Kidney (tissue), 14 donors: ENCODE measurements around the gene LIN52. TPM values are rescaled to one million over a fixed set of nuclear protein-coding genes. Genes with fewer than 3 reads are reported as not detected.
A peak's percentile ranks its signal among the peaks of the same experiment; 100 is the strongest.

Source experiments
- DNase-seq, 5 donors: peaks; one replicate each; pipeline ENCODE4 v3.0.0-alpha.2; 2013 to 2020
- FAIRE-seq: peaks from 2 replicates; lab custom pipeline; 2012; peaks lifted over from hg19 to GRCh38; lab: Jason Lieb, UNC
- H3K27ac ChIP-seq, 2 donors: one replicate each; pipeline ENCODE4 v1.7.0; 2013; ENCODE audit warnings: low read depth in 2 of 2, low read length in 2 of 2, inconsistent platforms in 1 of 2
- H3K27me3 ChIP-seq: one replicate; pipeline ENCODE4 v1.7.1; 2013; ENCODE audit warnings: low read length, inconsistent platforms; ENCODE audit not compliant: control insufficient read depth, insufficient read depth
- H3K36me3 ChIP-seq, 3 donors: one replicate each; pipeline versions ENCODE4 v1.7.0 to v1.7.1; 2013; ENCODE audit warnings: low read length in 3 of 3, control low read depth in 1 of 3, inconsistent platforms in 1 of 3; ENCODE audit not compliant: insufficient read depth in 3 of 3, control insufficient read depth in 2 of 3
- H3K4me1 ChIP-seq, 3 donors: one replicate each; pipeline versions ENCODE4 v1.7.0 to v1.7.1; 2013; ENCODE audit warnings: low read length in 3 of 3, inconsistent platforms in 1 of 3, low read depth in 1 of 3; ENCODE audit not compliant: control insufficient read depth in 2 of 3, insufficient read depth in 2 of 3
- H3K4me3 ChIP-seq, 3 donors: one replicate each; pipeline versions ENCODE4 v1.7.0 to v1.8.1; 2013; ENCODE audit warnings: low read length in 3 of 3, control low read depth in 1 of 3, inconsistent platforms in 1 of 3
- H3K9ac ChIP-seq, 3 donors: one replicate each; pipeline versions ENCODE4 v1.7.0 to v1.7.1; 2013; ENCODE audit warnings: low read length in 3 of 3, control low read depth in 1 of 3, inconsistent platforms in 1 of 3
- H3K9me3 ChIP-seq, 3 donors: one replicate each; pipeline versions ENCODE4 v1.7.0 to v1.7.1; 2013; ENCODE audit warnings: low read length in 3 of 3, control low read depth in 1 of 3, inconsistent platforms in 1 of 3; ENCODE audit not compliant: control insufficient read depth in 2 of 3, insufficient read depth in 1 of 3
- intact Hi-C: fragments of 100-400 bp; cut with DNase I; formaldehyde crosslinking; loops from one replicate; pipeline ENCODE4 v1.11.1; 2022
- polyA plus RNA-seq: library from polyadenylated mRNA; stranded (reverse); fragments of 350-450 nt; fragmentation: Illumina TruSeq; extraction: RNeasy Lipid Tissue Mini Kit (QIAGEN cat#74804); gene quantifications from one replicate; pipeline ENCODE4 v1.2.3, GENCODE V29; 2014; ENCODE audit warnings: low read depth, low replicate concordance; ENCODE audit not compliant: insufficient read depth
- total RNA-seq: library from RNA; stranded (reverse); fragmentation: NEBNext Ultra II Directional; extraction: Animal tissue kit (Norgen Biotek cat#: 25700); gene quantifications from one replicate; pipeline ENCODE4 v1.2.1, GENCODE V29; 2021
- TF ChIP-seq, protein P1 (sequence below): IDR thresholded peaks from 3 replicates; pipeline ENCODE4 v1.5.1; 2012; ENCODE audit warnings: mild to moderate bottlenecking, moderate library complexity, borderline replicate concordance; ENCODE audit not compliant: insufficient read depth; ENCODE audit errors: extremely low read depth
- donor health status: control.
- donor health status: control.
- donor health status: control.
- donor health status: control.
- donor health status: control.
- donor health status: DM: yes; HTN: yes; CAD: no.
- donor health status: Normal renal cell carcinoma (clear cell type).

The LIN52 gene
- total and polyA plus RNA-seq, 2 donors from 2014 or later: 8.5 to 13.3 TPM

DNA sequence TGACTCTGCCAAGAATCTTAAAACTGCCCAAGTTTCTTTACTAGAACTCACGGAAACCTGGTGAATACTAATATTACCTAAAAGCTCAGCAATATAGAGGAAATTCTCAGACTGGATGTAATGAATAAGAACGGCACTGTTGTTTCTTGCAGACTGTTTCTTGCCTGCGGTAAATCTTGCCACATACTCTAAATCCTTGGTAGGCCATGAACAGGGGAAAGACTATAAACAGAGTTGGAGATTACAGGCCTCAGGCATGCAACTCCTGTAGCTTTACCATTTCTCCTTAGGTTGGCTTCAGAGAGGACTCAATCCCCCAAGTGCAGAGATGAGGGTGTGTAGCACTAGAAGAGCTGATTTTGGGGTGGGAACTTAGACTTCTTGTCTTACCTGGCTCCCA, 1.6 kb upstream of the LIN52 start:
- peak overlapping the region; percentile 91 to 97 for H3K27ac ChIP-seq
- H3K9me3 ChIP-seq: no peaks in the 10 kb centered on the region
- H3K9ac ChIP-seq: peak overlapping the region; percentile 83 to 95 (median 90)
- TF ChIP-seq, protein P1, sequence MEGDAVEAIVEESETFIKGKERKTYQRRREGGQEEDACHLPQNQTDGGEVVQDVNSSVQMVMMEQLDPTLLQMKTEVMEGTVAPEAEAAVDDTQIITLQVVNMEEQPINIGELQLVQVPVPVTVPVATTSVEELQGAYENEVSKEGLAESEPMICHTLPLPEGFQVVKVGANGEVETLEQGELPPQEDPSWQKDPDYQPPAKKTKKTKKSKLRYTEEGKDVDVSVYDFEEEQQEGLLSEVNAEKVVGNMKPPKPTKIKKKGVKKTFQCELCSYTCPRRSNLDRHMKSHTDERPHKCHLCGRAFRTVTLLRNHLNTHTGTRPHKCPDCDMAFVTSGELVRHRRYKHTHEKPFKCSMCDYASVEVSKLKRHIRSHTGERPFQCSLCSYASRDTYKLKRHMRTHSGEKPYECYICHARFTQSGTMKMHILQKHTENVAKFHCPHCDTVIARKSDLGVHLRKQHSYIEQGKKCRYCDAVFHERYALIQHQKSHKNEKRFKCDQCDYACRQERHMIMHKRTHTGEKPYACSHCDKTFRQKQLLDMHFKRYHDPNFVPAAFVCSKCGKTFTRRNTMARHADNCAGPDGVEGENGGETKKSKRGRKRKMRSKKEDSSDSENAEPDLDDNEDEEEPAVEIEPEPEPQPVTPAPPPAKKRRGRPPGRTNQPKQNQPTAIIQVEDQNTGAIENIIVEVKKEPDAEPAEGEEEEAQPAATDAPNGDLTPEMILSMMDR: no peak
- H3K4me3 ChIP-seq: peak overlapping the region; percentile 91 to 98 (median 93)
- no peaks in the 10 kb centered on the region for H3K27me3 ChIP-seq
- peak in 1 of 5 donors; percentile 6 for DNase-seq
- FAIRE-seq: no peak
- H3K4me1 ChIP-seq: peaks cover 0 to 19% (median 15%) of the 10 kb centered on the region in 3 donors
- intact Hi-C loops: no loop called here
- no peaks in the 10 kb centered on the region for H3K36me3 ChIP-seq

DNA sequence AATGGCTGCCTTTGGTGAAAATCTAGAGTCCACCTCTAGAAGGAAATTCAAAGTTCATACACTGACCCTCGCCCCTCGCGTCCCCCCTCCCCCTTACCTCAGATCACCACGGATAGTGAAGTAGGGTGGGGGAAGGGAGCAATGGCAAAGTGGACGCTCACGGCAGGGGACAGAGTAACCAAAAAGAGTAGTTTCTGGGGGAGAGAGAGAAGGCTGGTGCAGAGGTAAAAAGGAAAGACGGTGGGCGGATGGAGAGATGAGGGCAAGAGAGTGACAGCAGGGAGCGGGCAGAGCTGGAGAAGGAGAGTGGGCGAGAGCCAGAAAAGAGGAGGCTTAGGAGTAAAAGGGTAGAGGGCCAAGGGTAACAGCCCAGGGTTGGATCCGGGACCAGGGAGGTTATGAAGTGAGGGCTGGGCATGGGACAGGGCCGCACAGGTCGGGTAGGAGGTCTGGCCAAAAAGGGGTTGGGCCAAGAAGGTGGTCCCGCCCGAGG, 926 bp upstream of the LIN52 start:
- peak overlapping the region; percentile 91 to 97 for H3K27ac ChIP-seq
- TF ChIP-seq, protein P1: no peak
- no peaks in the 10 kb centered on the region for H3K9me3 ChIP-seq
- H3K9ac ChIP-seq: peak overlapping the region; percentile 83 to 95 (median 90)
- FAIRE-seq (no peak), DNase-seq (peak in 3 of 5 donors; percentile 17 to 72 (median 54))
- H3K4me1 ChIP-seq: peaks cover 0 to 19% (median 15%) of the 10 kb centered on the region in 3 donors
- H3K4me3 ChIP-seq: peak overlapping the region; percentile 91 to 98 (median 93)
- intact Hi-C loops: no loop called here
- no peaks in the 10 kb centered on the region for H3K36me3 ChIP-seq
- H3K27me3 ChIP-seq: no peaks in the 10 kb centered on the region

DNA sequence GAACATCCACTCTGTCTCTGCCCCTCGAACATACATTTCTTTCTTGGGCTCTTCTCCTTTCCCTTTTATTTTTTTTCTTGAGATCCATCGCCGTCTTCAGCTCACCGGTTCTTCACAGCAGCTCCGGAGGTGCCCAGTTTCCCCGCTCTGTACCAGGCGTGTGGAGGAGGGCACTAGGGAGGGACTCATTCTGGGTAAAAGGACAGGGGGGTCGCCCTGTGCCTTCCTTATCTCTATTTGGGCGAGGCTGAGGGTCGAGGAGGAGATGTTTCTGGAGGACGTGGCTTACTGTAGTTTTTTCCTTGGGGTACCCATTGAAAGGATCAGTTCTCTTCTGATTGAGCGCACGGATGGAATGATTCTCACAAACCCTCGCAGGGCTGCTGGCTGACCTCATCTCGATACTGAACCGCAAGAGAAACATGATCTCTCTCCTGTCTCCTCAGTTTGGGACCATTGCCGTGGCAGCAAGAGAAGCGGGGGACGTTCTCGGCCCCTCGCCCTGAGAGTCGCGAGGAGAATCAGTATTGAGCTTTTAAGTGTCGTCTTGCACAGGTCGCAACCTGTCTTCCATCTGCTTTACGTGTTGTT, 386 bp downstream of the LIN52 start:
- Histone ChIP-seq H3K4me3 (peak overlapping the region; percentile 79 to 98 (median 98)), H3K9me3 (no peaks in the 10 kb centered on the region), H3K9ac (peak overlapping the region; percentile 85 to 95 (median 93)), H3K27ac (peak overlapping the region; percentile 29 to 77), H3K27me3 (no peaks in the 10 kb centered on the region), H3K4me1 (peaks cover 0 to 17% (median 15%) of the 10 kb centered on the region in 3 donors), H3K36me3 (no peaks in the 10 kb centered on the region)
- DNase-seq: peak in 3 of 5 donors; percentile 43 to 66 (median 61)
- intact Hi-C loops: no loop called here
- no peak for FAIRE-seq
- TF ChIP-seq, protein P1: no peak
